H9 (cell line): ENCODE results near the gene AIG1. TPM values are rescaled to one million over a fixed set of nuclear protein-coding genes. Genes with fewer than 3 reads are reported as not detected.

Source experiments
- DNase-seq: peaks from one replicate; pipeline ENCODE4 v3.0.0-alpha.2; 2017
- H2AFZ ChIP-seq: one replicate; pipeline ENCODE4 v1.6.1; 2013; ENCODE audit warnings: mild to moderate bottlenecking, low read length, control low read depth, moderate library complexity
- H2AK5ac ChIP-seq: 2 replicates; pipeline ENCODE4 v1.6.1; 2013; ENCODE audit warnings: low read length, control low read depth, mixed read lengths; ENCODE audit not compliant: insufficient read length
- H2BK120ac ChIP-seq: one replicate; pipeline ENCODE4 v1.6.1; 2013; ENCODE audit warnings: low read depth, mild to moderate bottlenecking, low read length, control low read depth, inconsistent platforms; ENCODE audit not compliant: poor library complexity, severe bottlenecking
- H2BK12ac ChIP-seq: 2 replicates; pipeline ENCODE4 v1.6.1; 2013; ENCODE audit warnings: low read length, control low read depth, mixed read lengths, low read depth; ENCODE audit not compliant: insufficient read length
- H2BK15ac ChIP-seq: 2 replicates; pipeline ENCODE4 v1.6.1; 2013; ENCODE audit warnings: low read depth, low read length, control low read depth
- H2BK20ac ChIP-seq: one replicate; pipeline ENCODE4 v1.6.1; 2013; ENCODE audit warnings: low read depth, mild to moderate bottlenecking, low read length, control low read depth, inconsistent platforms; ENCODE audit not compliant: poor library complexity, severe bottlenecking
- H2BK5ac ChIP-seq: 2 replicates; pipeline ENCODE4 v1.6.1; 2013; ENCODE audit warnings: low read length, control low read depth, mixed read lengths; ENCODE audit not compliant: insufficient read length
- H3K14ac ChIP-seq: 2 replicates; pipeline ENCODE4 v1.6.1; 2013; ENCODE audit warnings: low read length, control low read depth; ENCODE audit not compliant: insufficient read depth
- H3K18ac ChIP-seq: 2 replicates; pipeline ENCODE4 v1.6.1; 2013; ENCODE audit warnings: low read depth, mild to moderate bottlenecking, mixed read lengths, low read length, control low read depth; ENCODE audit not compliant: insufficient read length
- H3K23ac ChIP-seq: 2 replicates; pipeline ENCODE4 v1.6.1; 2013; ENCODE audit warnings: low read length, control low read depth, mixed read lengths, low read depth; ENCODE audit not compliant: insufficient read length
- H3K23me2 ChIP-seq: 2 replicates; pipeline ENCODE4 v1.6.1; 2013; ENCODE audit warnings: low read depth, mild to moderate bottlenecking, mixed read lengths, low read length, control low read depth; ENCODE audit not compliant: insufficient read length, poor library complexity, severe bottlenecking
- H3K27ac ChIP-seq: 2 replicates; pipeline ENCODE4 v1.5.1; 2013; ENCODE audit warnings: low read length, control low read depth, mixed read lengths, low read depth; ENCODE audit not compliant: insufficient read length
- H3K27me3 ChIP-seq: 2 replicates; pipeline ENCODE4 v1.6.1; 2013; ENCODE audit warnings: low read length, control low read depth, inconsistent platforms; ENCODE audit not compliant: insufficient read depth
- H3K4ac ChIP-seq: 2 replicates; pipeline ENCODE4 v1.6.1; 2013; ENCODE audit warnings: low read depth, mild to moderate bottlenecking, control low read depth, inconsistent platforms, low read length, moderate library complexity
- H3K4me1 ChIP-seq: 2 replicates; pipeline ENCODE4 v1.6.1; 2013; ENCODE audit warnings: low read length, control low read depth, inconsistent platforms; ENCODE audit not compliant: insufficient read depth
- H3K4me2 ChIP-seq: 2 replicates; pipeline ENCODE4 v1.6.1; 2013; ENCODE audit warnings: low read length, control low read depth, mixed read lengths; ENCODE audit not compliant: insufficient read length, insufficient read depth
- H3K56ac ChIP-seq: 2 replicates; pipeline ENCODE4 v1.6.1; 2013; ENCODE audit warnings: low read depth, mild to moderate bottlenecking, mixed read lengths, low read length, control low read depth; ENCODE audit not compliant: insufficient read length
- H3K79me1 ChIP-seq: 2 replicates; pipeline ENCODE4 v1.6.1; 2013; ENCODE audit warnings: low read depth, mild to moderate bottlenecking, moderate library complexity, low read length, control low read depth, inconsistent platforms; ENCODE audit not compliant: insufficient read depth, poor library complexity, severe bottlenecking
- H3K79me2 ChIP-seq: 2 replicates; pipeline ENCODE4 v1.6.1; 2013; ENCODE audit warnings: low read length, control low read depth, inconsistent platforms; ENCODE audit not compliant: insufficient read depth
- H3K9ac ChIP-seq: 2 replicates; pipeline ENCODE4 v1.6.1; 2013; ENCODE audit warnings: low read length, control low read depth, mixed read lengths; ENCODE audit not compliant: insufficient read length; ENCODE audit errors: extremely low read depth
- H3K9me3 ChIP-seq: one replicate; pipeline ENCODE4 v1.6.1; 2013; ENCODE audit warnings: low read depth, low read length, inconsistent platforms; ENCODE audit not compliant: control insufficient read depth
- H3T11ph ChIP-seq: one replicate; pipeline ENCODE4 v1.6.1; 2013; ENCODE audit warnings: mild to moderate bottlenecking, low read length, control low read depth, inconsistent platforms
- H4K20me1 ChIP-seq: one replicate; pipeline ENCODE4 v1.6.1; 2013; ENCODE audit not compliant: control insufficient read depth, insufficient read length, insufficient read depth
- H4K5ac ChIP-seq: 2 replicates; pipeline ENCODE4 v1.6.1; 2013; ENCODE audit warnings: low read depth, mild to moderate bottlenecking, mixed read lengths, low read length, control low read depth; ENCODE audit not compliant: insufficient read length
- H4K8ac ChIP-seq: replicated peaks from 2 replicates; pipeline ENCODE4 v1.6.1; 2013; ENCODE audit warnings: low read length, control low read depth, mixed read lengths, low read depth; ENCODE audit not compliant: insufficient read length
- H4K91ac ChIP-seq: 2 replicates; pipeline ENCODE4 v1.6.1; 2013; ENCODE audit warnings: low read depth, mild to moderate bottlenecking, moderate library complexity, mixed read lengths, low read length, control low read depth; ENCODE audit not compliant: insufficient read length
- H3K27ac Mint-ChIP-seq, 3 experiments: 2 replicates in 2 of 3; 3 replicates in 1 of 3; pipeline ENCODE4 v1.8.0; 2020 to 2021; ENCODE audit warnings: mixed read lengths in 3 of 3, mild to moderate bottlenecking in 1 of 3, moderate library complexity in 1 of 3
- H3K27me3 Mint-ChIP-seq: 2 replicates; pipeline ENCODE4 v1.8.0; 2021; ENCODE audit warnings: low read depth, mild to moderate bottlenecking, moderate library complexity, mixed read lengths
- H3K36me3 Mint-ChIP-seq, 3 experiments: 2 replicates in 2 of 3; 3 replicates in 1 of 3; pipeline ENCODE4 v1.8.0; 2020 to 2021; ENCODE audit warnings: low read depth in 3 of 3, mixed read lengths in 3 of 3; ENCODE audit not compliant: insufficient read depth in 1 of 3
- H3K4me1 Mint-ChIP-seq, 2 experiments: 2 replicates each; pipeline ENCODE4 v1.8.0; 2020; ENCODE audit warnings: mixed read lengths in 2 of 2
- H3K4me3 Mint-ChIP-seq, 2 experiments: 2 replicates in 1 of 2; 3 replicates in 1 of 2; pipeline ENCODE4 v1.8.0; 2020 to 2021; ENCODE audit warnings: mild to moderate bottlenecking in 2 of 2, mixed read lengths in 2 of 2, moderate library complexity in 1 of 2
- H3K9me3 Mint-ChIP-seq, 2 experiments: 2 replicates in 1 of 2; 3 replicates in 1 of 2; pipeline ENCODE4 v1.8.0; 2020; ENCODE audit warnings: mild to moderate bottlenecking in 2 of 2, mixed read lengths in 2 of 2, moderate library complexity in 1 of 2
- WGBS: extraction: QIAGEN DNeasy Blood & Tissue Kit; methylation state at CpG from one replicate; pipeline ENCODE4 v1.1.7; 2013; ENCODE audit warnings: missing lambda C conversion rate, low lambda C conversion rate, mixed read lengths; ENCODE audit not compliant: insufficient read length; ENCODE audit errors: extremely low coverage; 5-methylcytosine and 5-hydroxymethylcytosine counted together
- total RNA-seq: library from RNA; stranded (reverse); gene quantifications from 2 replicates; pipeline ENCODE4 v1.2.1, GENCODE V29; 2021
- TF ChIP-seq, protein P1 (sequence below): fragments of 200-600 bp; sonication (generic); conservative IDR thresholded peaks from 3 replicates; pipeline ENCODE4 v1.8.0; 2021; ENCODE audit warnings: antibody characterized with exemption, mild to moderate bottlenecking

Gene AIG1
- total RNA-seq, 1 experiment from 2014 or later, result 44.6 TPM

DNA sequence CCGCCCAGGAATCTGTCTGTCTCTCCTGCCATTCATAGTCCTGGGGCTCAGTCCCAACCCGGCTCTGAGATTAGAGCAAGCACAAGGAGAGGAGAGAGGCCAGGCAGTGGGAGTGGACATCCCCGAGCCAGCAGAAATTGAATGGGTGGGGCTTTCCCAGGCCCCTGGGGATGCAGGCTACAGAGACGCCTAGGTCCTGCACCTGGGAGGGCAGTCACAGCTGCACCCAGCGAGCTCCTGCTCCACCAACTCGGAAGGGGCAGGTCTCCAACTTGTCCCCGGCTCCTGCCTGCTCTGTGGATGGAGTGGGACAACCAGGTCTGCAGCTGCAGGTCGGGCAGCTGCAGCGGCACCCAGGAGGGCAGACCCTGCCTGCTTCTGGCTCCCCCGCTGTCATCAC, 11.1 kb upstream of the AIG1 start:
- no peak overlapping the region for H3K27ac Mint-ChIP-seq
- Histone ChIP-seq H4K8ac (no peak overlapping the region), H3K9ac (no peak overlapping the region), H3K27ac (no peak overlapping the region), H4K5ac (no peak overlapping the region), H4K20me1 (no peaks in the 10 kb centered on the region), H3K27me3 (no peaks in the 10 kb centered on the region), H3T11ph (no peak overlapping the region), H2BK12ac (no peak overlapping the region), H3K14ac (no peak overlapping the region), H3K79me2 (no peaks in the 10 kb centered on the region), H3K9me3 (no peaks in the 10 kb centered on the region), H2BK120ac (no peak overlapping the region), H3K56ac (no peak overlapping the region), H2BK5ac (no peak overlapping the region), H2AK5ac (no peak overlapping the region), H2BK15ac (no peak overlapping the region), H3K4ac (no peak overlapping the region), H2BK20ac (no peak overlapping the region), H3K23ac (no peak overlapping the region), H3K23me2 (no peaks in the 10 kb centered on the region), H2AFZ (no peak overlapping the region), H3K79me1 (no peaks in the 10 kb centered on the region), H3K4me2 (no peak overlapping the region), H3K18ac (no peak overlapping the region), H4K91ac (no peak overlapping the region), H3K4me1 (no peaks in the 10 kb centered on the region)
- peaks cover 11 to 14% of the 10 kb centered on the region in 2 experiments; a peak in 4 of 5 replicates for H3K9me3 Mint-ChIP-seq
- no peak for DNase-seq
- no peak overlapping the region for H3K4me3 Mint-ChIP-seq
- peaks cover 0 to 3% of the 10 kb centered on the region in 2 experiments; a peak in 1 of 4 replicates for H3K4me1 Mint-ChIP-seq
- peaks cover 1% of the 10 kb centered on the region; the same call in 1 of the 2 replicates for H3K27me3 Mint-ChIP-seq
- TF ChIP-seq, protein P1, sequence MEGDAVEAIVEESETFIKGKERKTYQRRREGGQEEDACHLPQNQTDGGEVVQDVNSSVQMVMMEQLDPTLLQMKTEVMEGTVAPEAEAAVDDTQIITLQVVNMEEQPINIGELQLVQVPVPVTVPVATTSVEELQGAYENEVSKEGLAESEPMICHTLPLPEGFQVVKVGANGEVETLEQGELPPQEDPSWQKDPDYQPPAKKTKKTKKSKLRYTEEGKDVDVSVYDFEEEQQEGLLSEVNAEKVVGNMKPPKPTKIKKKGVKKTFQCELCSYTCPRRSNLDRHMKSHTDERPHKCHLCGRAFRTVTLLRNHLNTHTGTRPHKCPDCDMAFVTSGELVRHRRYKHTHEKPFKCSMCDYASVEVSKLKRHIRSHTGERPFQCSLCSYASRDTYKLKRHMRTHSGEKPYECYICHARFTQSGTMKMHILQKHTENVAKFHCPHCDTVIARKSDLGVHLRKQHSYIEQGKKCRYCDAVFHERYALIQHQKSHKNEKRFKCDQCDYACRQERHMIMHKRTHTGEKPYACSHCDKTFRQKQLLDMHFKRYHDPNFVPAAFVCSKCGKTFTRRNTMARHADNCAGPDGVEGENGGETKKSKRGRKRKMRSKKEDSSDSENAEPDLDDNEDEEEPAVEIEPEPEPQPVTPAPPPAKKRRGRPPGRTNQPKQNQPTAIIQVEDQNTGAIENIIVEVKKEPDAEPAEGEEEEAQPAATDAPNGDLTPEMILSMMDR, result no peak
- no CpG with 5 or more reads among the region's 10 CpGs for WGBS
- H3K36me3 Mint-ChIP-seq, result peaks cover 0 to 13% (median 0%) of the 10 kb centered on the region in 3 experiments; a peak in 3 of 7 replicates
